HepG2 (cell line): ENCODE results near the gene AUNIP. TPM values are rescaled to one million over a fixed set of nuclear protein-coding genes. Genes with fewer than 3 reads are reported as not detected.

Experiments used
- AFF4 ChIP-seq: sonication (generic); formaldehyde crosslinking; IDR thresholded peaks from 2 replicates; pipeline ENCODE4 v1.4.0; 2020; ENCODE audit warnings: missing genetic modification reagents
- IRX3 ChIP-seq: sonication (generic); formaldehyde crosslinking; IDR thresholded peaks from 2 replicates; pipeline ENCODE4 v1.8.1; 2023; ENCODE audit warnings: mild to moderate bottlenecking, low read depth, missing genetic modification reagents, borderline replicate concordance
- LCORL ChIP-seq, 2 experiments: fragments of 450-650 bp in 1 of 2; sonication (generic) in 1 of 2; formaldehyde crosslinking in 1 of 2; IDR thresholded peaks; 2 replicates each; pipeline versions ENCODE4 v1.5.0 to v1.6.1; 2017 to 2020; ENCODE audit warnings: antibody characterized with exemption in 1 of 2, missing genetic modification reagents in 1 of 2
- MXD4 ChIP-seq: IDR thresholded peaks from 2 replicates; pipeline ENCODE4 v1.6.1; 2016; ENCODE audit warnings: mild to moderate bottlenecking, missing biosample characterization, missing genetic modification reagents
- NONO ChIP-seq, 2 experiments: fragments of 450-650 bp in 1 of 2; sonication (generic) in 1 of 2; formaldehyde crosslinking in 1 of 2; IDR thresholded peaks in 1 of 2; conservative IDR thresholded peaks in 1 of 2; 2 replicates each; pipeline versions ENCODE4 v1.6.1 to v1.8.0; 2017 to 2022; ENCODE audit warnings: mild to moderate bottlenecking in 1 of 2, missing genetic modification reagents in 1 of 2, moderate library complexity in 1 of 2
- RCOR2 ChIP-seq: IDR thresholded peaks from 2 replicates; pipeline ENCODE4 v1.6.1; 2016; ENCODE audit warnings: missing biosample characterization, missing genetic modification reagents
- THYN1 ChIP-seq: sonication (generic); formaldehyde crosslinking; IDR thresholded peaks from 2 replicates; pipeline ENCODE4 v1.8.1; 2023; ENCODE audit warnings: low read depth, mild to moderate bottlenecking, moderate library complexity, missing genetic modification reagents, borderline replicate concordance
- ZC3H4 ChIP-seq: sonication (generic); formaldehyde crosslinking; IDR thresholded peaks from 2 replicates; pipeline ENCODE4 v1.4.0; 2020; ENCODE audit warnings: missing genetic modification reagents, borderline replicate concordance
- ZNF207 ChIP-seq: fragments of 450-650 bp; IDR thresholded peaks from 2 replicates; pipeline ENCODE4 v1.6.1; 2016; ENCODE audit warnings: antibody characterized with exemption, borderline replicate concordance
- ZNF44 ChIP-seq: sonication (generic); formaldehyde crosslinking; IDR thresholded peaks from 2 replicates; pipeline ENCODE4 v1.5.1; 2020; ENCODE audit warnings: mild to moderate bottlenecking, missing genetic modification reagents
- ZNF530 ChIP-seq: sonication (generic); formaldehyde crosslinking; IDR thresholded peaks from 2 replicates; pipeline ENCODE4 v1.5.0; 2020; ENCODE audit warnings: low read depth, mild to moderate bottlenecking, missing genetic modification reagents
- ZNF547 ChIP-seq: sonication (generic); formaldehyde crosslinking; IDR thresholded peaks from 2 replicates; pipeline ENCODE4 v1.5.1; 2020; ENCODE audit warnings: mild to moderate bottlenecking, missing genetic modification reagents
- ZNF740 ChIP-seq: sonication (generic); formaldehyde crosslinking; IDR thresholded peaks from 2 replicates; pipeline ENCODE4 v1.4.0; 2020; ENCODE audit warnings: missing genetic modification reagents
- ZSCAN5A ChIP-seq: sonication (generic); formaldehyde crosslinking; IDR thresholded peaks from 2 replicates; pipeline ENCODE4 v1.8.0; 2022; ENCODE audit warnings: mild to moderate bottlenecking, missing genetic modification reagents, borderline replicate concordance
- polyA plus RNA-seq, 8 experiments: library from polyadenylated mRNA; depleted of rRNA in 3 of 8; stranded (reverse) in 7 of 8; unstranded in 1 of 8; fragments of >200 nt; fragmentation: Illumina TruSeq in 4 of 8; extraction: Trizol in 4 of 8; gene quantifications; 2 replicates each; pipeline versions ENCODE4 v1.2.1 to v1.2.3, GENCODE V29; 2011 to 2016; ENCODE audit warnings: low read depth in 4 of 8, missing spikeins in 1 of 8, mixed read lengths in 1 of 8; ENCODE audit not compliant: insufficient read depth in 1 of 8
- total RNA-seq, 5 experiments: library from RNA; depleted of rRNA; stranded (reverse); fragments of >200 nt; fragmentation: Illumina TruSeq; extraction: Trizol; gene quantifications; 2 replicates each; pipeline ENCODE4 v1.2.3, GENCODE V29; 2016; ENCODE audit warnings: low read depth in 1 of 5
- TF ChIP-seq, protein P1 (sequence below): sonication (generic); formaldehyde crosslinking; IDR thresholded peaks from 2 replicates; pipeline ENCODE4 v1.9.0; 2021; ENCODE audit warnings: missing genetic modification reagents, mild to moderate bottlenecking, borderline replicate concordance
- TF ChIP-seq, protein P2 (sequence below): sonication (generic); formaldehyde crosslinking; IDR thresholded peaks from 2 replicates; pipeline ENCODE4 v1.8.0; 2022; ENCODE audit warnings: mild to moderate bottlenecking, missing genetic modification reagents
- TF ChIP-seq, protein P3 (sequence below): IDR thresholded peaks from 2 replicates; pipeline ENCODE4 v1.6.1; 2016

The AUNIP gene
- total and polyA plus RNA-seq, 2 of the 13 experiments (the other 11 are each of a cell fraction or from before 2014, with no cell fraction given), result 3.8 to 12.3 TPM

GRCh38 chr1:25858906-25859789 is at the start of gene AUNIP (continued):
- TF ChIP-seq, protein P1, sequence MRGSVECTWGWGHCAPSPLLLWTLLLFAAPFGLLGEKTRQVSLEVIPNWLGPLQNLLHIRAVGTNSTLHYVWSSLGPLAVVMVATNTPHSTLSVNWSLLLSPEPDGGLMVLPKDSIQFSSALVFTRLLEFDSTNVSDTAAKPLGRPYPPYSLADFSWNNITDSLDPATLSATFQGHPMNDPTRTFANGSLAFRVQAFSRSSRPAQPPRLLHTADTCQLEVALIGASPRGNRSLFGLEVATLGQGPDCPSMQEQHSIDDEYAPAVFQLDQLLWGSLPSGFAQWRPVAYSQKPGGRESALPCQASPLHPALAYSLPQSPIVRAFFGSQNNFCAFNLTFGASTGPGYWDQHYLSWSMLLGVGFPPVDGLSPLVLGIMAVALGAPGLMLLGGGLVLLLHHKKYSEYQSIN, result no peak; the same call in 1 of the 2 replicates
- TF ChIP-seq, protein P2, sequence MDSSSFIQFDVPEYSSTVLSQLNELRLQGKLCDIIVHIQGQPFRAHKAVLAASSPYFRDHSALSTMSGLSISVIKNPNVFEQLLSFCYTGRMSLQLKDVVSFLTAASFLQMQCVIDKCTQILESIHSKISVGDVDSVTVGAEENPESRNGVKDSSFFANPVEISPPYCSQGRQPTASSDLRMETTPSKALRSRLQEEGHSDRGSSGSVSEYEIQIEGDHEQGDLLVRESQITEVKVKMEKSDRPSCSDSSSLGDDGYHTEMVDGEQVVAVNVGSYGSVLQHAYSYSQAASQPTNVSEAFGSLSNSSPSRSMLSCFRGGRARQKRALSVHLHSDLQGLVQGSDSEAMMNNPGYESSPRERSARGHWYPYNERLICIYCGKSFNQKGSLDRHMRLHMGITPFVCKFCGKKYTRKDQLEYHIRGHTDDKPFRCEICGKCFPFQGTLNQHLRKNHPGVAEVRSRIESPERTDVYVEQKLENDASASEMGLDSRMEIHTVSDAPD (CRISPR knock-in tag), result peak; percentile 53; the same call in 1 of the 2 replicates
- TF ChIP-seq ZSCAN5A (CRISPR knock-in tag) (peak; percentile 63; the same call in 1 of the 2 replicates), AFF4 (CRISPR knock-in tag) (no peak), IRX3 (CRISPR knock-in tag) (peak; percentile 50; the same call in 1 of the 2 replicates), THYN1 (peak; percentile 48; the same call in 1 of the 2 replicates), RCOR2 (no peak), ZNF530 (CRISPR knock-in tag) (no peak), ZNF547 (CRISPR knock-in tag) (no peak), ZNF740 (CRISPR knock-in tag) (peak; percentile 58; the same call in 1 of the 2 replicates), ZNF207 (no peak), ZNF44 (no peak), MXD4 (CRISPR knock-in tag) (peak; percentile 95), LCORL (IDR thresholded peaks at IDR 0.05) (no peak), LCORL (CRISPR knock-in tag; IDR thresholded peaks at IDR 0.05) (no peak), NONO (IDR thresholded peaks at IDR 0.05) (no peak), NONO (CRISPR knock-in tag; conservative IDR thresholded peaks at IDR 0.05) (peak; percentile 91; the same call in 1 of the 2 replicates), ZC3H4 (CRISPR knock-in tag) (no peak)
- TF ChIP-seq, protein P3, sequence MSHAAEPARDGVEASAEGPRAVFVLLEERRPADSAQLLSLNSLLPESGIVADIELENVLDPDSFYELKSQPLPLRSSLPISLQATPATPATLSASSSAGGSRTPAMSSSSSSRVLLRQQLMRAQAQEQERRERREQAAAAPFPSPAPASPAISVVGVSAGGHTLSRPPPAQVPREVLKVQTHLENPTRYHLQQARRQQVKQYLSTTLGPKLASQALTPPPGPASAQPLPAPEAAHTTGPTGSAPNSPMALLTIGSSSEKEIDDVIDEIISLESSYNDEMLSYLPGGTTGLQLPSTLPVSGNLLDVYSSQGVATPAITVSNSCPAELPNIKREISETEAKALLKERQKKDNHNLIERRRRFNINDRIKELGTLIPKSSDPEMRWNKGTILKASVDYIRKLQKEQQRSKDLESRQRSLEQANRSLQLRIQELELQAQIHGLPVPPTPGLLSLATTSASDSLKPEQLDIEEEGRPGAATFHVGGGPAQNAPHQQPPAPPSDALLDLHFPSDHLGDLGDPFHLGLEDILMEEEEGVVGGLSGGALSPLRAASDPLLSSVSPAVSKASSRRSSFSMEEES (CRISPR knock-in tag), result 0 out of 2 replicates have a peak, but pooled peaks have one; percentile 1
